GM19395 (cell line): ENCODE measurements around the gene CTNNA3.
"Not testable (repeated sequence)": the region's sequence is repeated elsewhere in the genome, so short reads cannot be mapped to it uniquely, and the experiment has no call there.

ENCODE experiments used
- ATAC-seq: cut with Tn5 transposase; IDR thresholded peaks from one replicate; pipeline ENCODE4 v1.9.1; 2021; ENCODE audit warnings: mild to moderate bottlenecking, moderate library complexity; ENCODE audit not compliant: unreplicated experiment

CTNNA3 gene

GRCh38 chr10:67606572-67606971 lies 89.4 kb downstream of the CTNNA3 start:
- ATAC-seq, result no peak

GRCh38 chr10:67603701-67604100 lies 92.3 kb downstream of the CTNNA3 start:
- no peak for ATAC-seq

GRCh38 chr10:67603086-67603485 lies 92.9 kb downstream of the CTNNA3 start:
- ATAC-seq, result no peak

- ATAC-seq, result no peak
Observed at GRCh38 chr10:67602268-67602950, 93.6 kb downstream of the CTNNA3 start.

GRCh38 chr10:67599597-67599996 lies 96.4 kb downstream of the CTNNA3 start:
- no peak for ATAC-seq

- ATAC-seq, result no peak
Observed at GRCh38 chr10:67596641-67597040, 99.4 kb downstream of the CTNNA3 start.

- no peak for ATAC-seq
Observed at GRCh38 chr10:67587771-67588170, 108.2 kb downstream of the CTNNA3 start.

- ATAC-seq, result no peak
Observed at GRCh38 chr10:67575532-67575931, 120.5 kb downstream of the CTNNA3 start.

- ATAC-seq, result no peak
Observed at GRCh38 chr10:67573484-67573883, 122.5 kb downstream of the CTNNA3 start.

GRCh38 chr10:67571503-67571902 lies 124.5 kb downstream of the CTNNA3 start:
- ATAC-seq, result no peak

- not testable (repeated sequence) for ATAC-seq
Observed at GRCh38 chr10:67558311-67558710, 137.7 kb downstream of the CTNNA3 start.

GRCh38 chr10:67553254-67553653 lies 142.7 kb downstream of the CTNNA3 start:
- ATAC-seq, result no peak

- no peak for ATAC-seq
Observed at GRCh38 chr10:67550838-67551402, 145.1 kb downstream of the CTNNA3 start.

GRCh38 chr10:67550046-67550445 lies 145.9 kb downstream of the CTNNA3 start:
- no peak for ATAC-seq

- ATAC-seq, result no peak
Observed at GRCh38 chr10:67549390-67549789, 146.6 kb downstream of the CTNNA3 start.

- ATAC-seq, result no peak
Observed at GRCh38 chr10:67541411-67541810, 154.6 kb downstream of the CTNNA3 start.

- ATAC-seq, result no peak
Observed at GRCh38 chr10:67539312-67539711, 156.7 kb downstream of the CTNNA3 start.

GRCh38 chr10:67537906-67538305 lies 158.1 kb downstream of the CTNNA3 start:
- ATAC-seq, result no peak

- no peak for ATAC-seq
Observed at GRCh38 chr10:67533376-67533775, 162.6 kb downstream of the CTNNA3 start.

- not testable (repeated sequence) for ATAC-seq
Observed at GRCh38 chr10:67530990-67531389, 165.0 kb downstream of the CTNNA3 start.

- no peak for ATAC-seq
Observed at GRCh38 chr10:67527351-67527750, 168.6 kb downstream of the CTNNA3 start.

GRCh38 chr10:67521546-67521945 lies 174.4 kb downstream of the CTNNA3 start:
- no peak for ATAC-seq
